GM21529 (cell line): ENCODE data around the gene ATP6V1F.
A peak's percentile ranks its signal among the peaks of the same experiment; 100 is the strongest.

ENCODE experiments used
- ATAC-seq: cut with Tn5 transposase; IDR thresholded peaks from one replicate; pipeline ENCODE4 v1.9.1; 2021; ENCODE audit not compliant: unreplicated experiment

ATP6V1F gene

GRCh38 chr7:128862571-128863432 lies at the start of gene ATP6V1F:
ATP6V1F (plus strand) TSS chr7:128862856; CDS start chr7:128862905, 49 bp downstream.
- peak; percentile 84 for ATAC-seq

GRCh38 chr7:128814499-128814898 lies 48.2 kb upstream of the ATP6V1F start:
- no peak for ATAC-seq

- no peak for ATAC-seq
Measured at GRCh38 chr7:128815289-128815942, 47.2 kb upstream of the ATP6V1F start.

- ATAC-seq = no peak
Measured at GRCh38 chr7:128818694-128819093, 44.0 kb upstream of the ATP6V1F start.

GRCh38 chr7:128821724-128822123 lies 40.9 kb upstream of the ATP6V1F start:
- no peak for ATAC-seq

GRCh38 chr7:128826512-128826911 lies 36.1 kb upstream of the ATP6V1F start:
- ATAC-seq = no peak

GRCh38 chr7:128826916-128827247 lies 35.8 kb upstream of the ATP6V1F start:
- ATAC-seq = no peak

GRCh38 chr7:128827248-128827958 lies 35.3 kb upstream of the ATP6V1F start:
- no peak for ATAC-seq

GRCh38 chr7:128827971-128828711 lies 34.5 kb upstream of the ATP6V1F start:
- no peak for ATAC-seq

GRCh38 chr7:128829391-128830166 lies 33.1 kb upstream of the ATP6V1F start:
- no peak for ATAC-seq

- ATAC-seq = no peak
Measured at GRCh38 chr7:128830231-128831177, 32.2 kb upstream of the ATP6V1F start, which contains the start of gene FLNC. FLNC (plus strand) TSS chr7:128830406; CDS start chr7:128830638, 232 bp downstream.

GRCh38 chr7:128831178-128831993 lies 31.3 kb upstream of the ATP6V1F start:
- no peak for ATAC-seq

- no peak for ATAC-seq
Measured at GRCh38 chr7:128831994-128832879, 30.4 kb upstream of the ATP6V1F start.

GRCh38 chr7:128832880-128833147 lies 29.8 kb upstream of the ATP6V1F start:
- no peak for ATAC-seq

GRCh38 chr7:128833148-128833945 lies 29.3 kb upstream of the ATP6V1F start:
- no peak for ATAC-seq

- no peak for ATAC-seq
Measured at GRCh38 chr7:128833946-128834325, 28.7 kb upstream of the ATP6V1F start.
